CD4-positive, alpha-beta T cell treated with Interleukin-17A for 1 hour (primary cell): ENCODE measurements around the gene SLC16A2.
A peak's percentile ranks its signal among the peaks of the same experiment; 100 is the strongest.
"Not testable (repeated sequence)": the region's sequence is repeated elsewhere in the genome, so short reads cannot be mapped to it uniquely, and the experiment has no call there.

Source experiments
- DNase-seq: peaks from one replicate; pipeline ENCODE4 v3.0.0-alpha.2; 2020

The SLC16A2 gene

DNA sequence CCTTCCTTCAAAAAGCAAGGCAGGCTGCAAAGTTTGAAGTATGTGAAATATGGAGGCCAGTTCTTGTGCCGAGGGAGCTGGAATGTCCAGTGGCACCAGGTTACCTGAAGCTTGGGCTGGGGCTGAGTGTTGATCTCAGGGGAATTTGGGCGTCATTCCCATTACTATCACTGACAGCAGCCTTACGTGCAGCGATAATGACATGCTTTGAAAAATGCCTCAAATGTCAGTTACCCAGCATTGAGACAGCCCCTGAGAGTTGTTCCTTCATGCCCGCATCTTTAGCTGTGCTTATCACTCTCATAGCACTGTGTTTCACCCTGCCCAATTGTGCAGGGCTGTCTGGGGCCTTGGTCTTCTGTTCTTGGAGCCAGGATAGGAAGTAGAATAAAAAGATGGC lies 27.4 kb downstream of the SLC16A2 start:
- no peak for DNase-seq

GRCh38 chrX:74449322-74449936 lies 28.1 kb downstream of the SLC16A2 start:
- peak; percentile 26 for DNase-seq

GRCh38 chrX:74449937-74450330 lies 28.6 kb downstream of the SLC16A2 start:
- DNase-seq, result no peak

DNA sequence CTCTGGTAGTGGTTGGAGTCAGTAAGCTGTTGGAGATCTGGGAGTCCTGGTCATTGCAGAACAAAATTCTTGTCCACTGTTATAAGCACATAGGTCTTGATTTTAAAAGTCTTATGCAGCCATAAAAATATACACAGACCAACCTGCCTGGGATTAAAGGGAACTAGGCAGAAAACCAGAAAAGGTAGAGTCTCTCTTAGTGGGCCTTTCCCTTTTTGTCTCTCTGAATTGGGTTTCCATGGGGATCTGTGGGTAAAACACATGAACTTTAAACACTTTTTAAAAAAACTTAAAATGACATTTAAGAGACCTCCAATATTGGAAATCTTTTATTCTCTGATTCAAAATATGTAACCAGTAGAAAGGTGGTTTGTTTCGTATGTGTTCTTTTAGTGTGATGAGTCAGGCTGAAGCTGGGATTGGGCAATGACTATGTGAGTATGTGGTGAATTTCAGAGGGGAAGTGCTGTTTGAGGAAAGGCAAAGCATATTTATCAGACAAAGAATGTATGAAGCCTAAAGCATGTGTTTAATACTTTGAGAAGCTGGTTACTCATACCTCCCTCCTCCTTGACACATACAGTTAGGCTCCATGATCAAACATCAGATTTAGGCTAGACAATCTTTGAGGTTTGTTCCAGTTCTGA lies 29.6 kb downstream of the SLC16A2 start:
- DNase-seq, result no peak

GRCh38 chrX:74451450-74452198 lies 30.3 kb downstream of the SLC16A2 start:
- no peak for DNase-seq

- no peak for DNase-seq
These were observed 30.8 kb downstream of the SLC16A2 start for GRCh38 chrX:74452199-74452481.

DNA sequence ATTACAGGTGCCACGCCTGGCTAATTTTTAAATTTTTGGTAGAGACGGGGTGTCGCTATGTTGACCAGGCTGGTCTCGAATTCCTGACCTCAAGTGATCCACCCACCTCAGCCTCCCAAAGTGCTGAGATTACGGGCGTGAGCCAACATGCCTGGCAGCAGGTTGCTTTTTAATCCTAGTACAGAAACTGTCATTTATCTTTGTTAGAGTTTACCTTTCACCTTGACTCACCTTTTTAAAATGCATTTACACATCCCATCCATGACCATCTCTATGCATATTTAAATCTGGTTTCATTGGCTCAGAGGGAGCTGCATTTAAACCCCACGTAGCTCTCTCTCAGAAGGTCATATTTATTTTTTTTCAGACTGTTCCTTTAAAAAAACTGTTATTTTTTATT lies 31.9 kb downstream of the SLC16A2 start:
- no peak for DNase-seq

DNA sequence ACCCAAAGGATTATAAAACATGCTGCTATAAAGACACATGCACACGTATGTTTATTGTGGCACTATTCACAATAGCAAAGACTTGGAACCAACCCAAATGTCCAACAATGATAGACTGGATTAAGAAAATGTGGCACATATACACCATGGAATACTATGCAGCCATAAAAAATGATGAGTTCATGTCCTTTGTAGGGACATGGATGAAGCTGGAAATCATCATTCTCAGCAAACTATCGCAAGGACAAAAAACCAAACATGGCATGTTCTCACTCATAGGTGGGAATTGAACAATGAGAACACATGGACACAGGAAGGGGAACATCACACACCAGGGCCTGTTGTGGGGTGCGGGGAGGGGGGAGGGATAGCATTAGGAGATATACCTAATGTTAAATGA lies 32.9 kb downstream of the SLC16A2 start:
- DNase-seq, result not testable (repeated sequence)

DNA sequence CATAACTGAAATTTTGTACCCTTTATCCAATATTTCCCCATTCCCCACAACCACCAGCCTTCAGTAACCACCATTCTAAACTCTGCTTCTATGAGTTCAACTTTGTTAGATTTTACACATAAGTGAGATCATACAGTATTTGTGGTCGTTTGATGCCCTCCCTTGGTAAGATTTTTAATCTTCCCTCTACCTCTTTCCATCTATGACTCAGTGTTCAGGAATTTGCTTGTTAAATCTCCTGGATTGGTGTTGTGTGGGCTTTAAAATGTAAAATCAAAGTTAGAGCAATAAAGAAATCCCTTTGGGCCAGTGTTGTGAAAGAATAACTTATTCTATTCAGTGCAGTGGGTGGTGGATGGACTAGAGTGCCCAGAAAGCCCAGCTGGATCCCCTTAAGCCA lies 37.4 kb downstream of the SLC16A2 start:
- DNase-seq, result no peak

DNA sequence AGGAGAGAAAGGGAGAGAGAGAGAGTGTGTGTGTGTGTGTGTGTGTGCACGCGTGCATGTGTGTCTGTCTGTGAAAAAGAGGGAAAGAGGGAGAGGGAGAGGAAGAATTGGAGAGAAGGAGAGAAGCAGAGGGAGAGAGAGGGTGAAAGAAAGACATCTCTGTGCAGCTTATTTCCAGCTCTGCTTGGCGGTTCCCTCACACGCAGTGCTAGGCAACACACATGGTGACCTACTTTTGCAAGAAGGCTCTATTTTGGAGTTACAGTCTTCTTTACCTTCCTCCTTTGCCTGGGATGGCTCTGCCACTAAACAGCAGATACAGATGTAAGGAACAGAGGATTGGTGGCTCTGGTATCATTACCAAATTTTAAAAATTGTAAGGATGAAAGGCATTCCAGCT lies 40.1 kb downstream of the SLC16A2 start:
- DNase-seq, result no peak

- DNase-seq, result no peak
These were observed 43.4 kb downstream of the SLC16A2 start for GRCh38 chrX:74464722-74465121.

DNA sequence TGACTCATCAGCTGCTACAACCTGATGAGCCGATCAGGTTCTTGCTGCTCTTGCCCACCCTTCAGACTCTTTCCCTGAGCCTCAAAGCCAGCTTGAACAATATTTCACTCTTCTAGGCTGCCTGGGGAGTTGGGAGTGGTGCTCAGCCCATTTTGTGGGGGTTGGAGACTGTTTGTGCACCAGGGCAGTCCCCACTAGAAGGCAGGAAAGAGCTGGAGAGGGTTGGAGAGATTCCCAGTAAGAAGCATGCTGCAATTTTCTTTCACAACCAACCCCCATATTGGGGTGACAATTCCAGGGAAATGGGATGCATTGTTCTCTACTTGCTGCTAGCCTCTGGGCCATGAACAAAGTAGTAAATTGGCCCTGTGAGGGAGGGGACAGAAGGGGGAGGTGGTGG lies 44.1 kb downstream of the SLC16A2 start:
- no peak for DNase-seq

DNA sequence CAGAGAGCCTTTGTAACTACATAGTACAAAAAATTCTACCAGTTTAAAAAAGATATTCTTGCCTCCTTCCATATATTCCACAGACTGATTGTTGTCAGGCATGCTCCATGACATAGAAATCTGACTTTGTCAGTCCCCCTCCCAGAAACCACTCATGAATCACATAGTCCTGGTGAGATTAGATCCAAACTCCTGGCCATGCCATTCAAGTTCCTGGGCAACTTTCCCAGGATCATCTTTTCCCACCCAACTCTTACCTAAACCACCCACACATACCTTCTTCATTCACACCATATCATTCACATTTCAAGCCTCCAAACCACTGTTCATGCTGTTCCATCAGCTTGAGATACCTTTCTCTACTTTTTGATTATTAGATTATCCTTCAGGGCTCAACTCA lies 46.4 kb downstream of the SLC16A2 start:
- no peak for DNase-seq

DNA sequence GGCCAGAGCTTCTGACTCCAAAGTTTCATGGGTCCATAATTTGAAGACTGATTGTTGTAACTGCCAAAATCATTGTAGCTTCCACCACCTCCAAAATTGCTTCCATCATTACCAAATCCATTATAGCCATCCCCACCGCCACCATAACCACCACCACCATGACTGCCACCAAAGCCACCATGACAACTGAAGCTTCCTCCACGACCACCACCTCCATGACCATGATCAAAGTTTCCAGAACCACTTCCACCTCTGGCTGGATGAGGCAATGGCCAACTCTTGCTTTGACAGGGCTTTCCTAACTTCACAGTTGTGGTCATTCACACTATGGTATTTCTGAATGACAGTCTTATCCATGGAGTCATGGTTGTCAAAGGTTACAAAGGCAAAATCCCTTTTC lies 51.8 kb downstream of the SLC16A2 start:
- DNase-seq, result not testable (repeated sequence)

DNA sequence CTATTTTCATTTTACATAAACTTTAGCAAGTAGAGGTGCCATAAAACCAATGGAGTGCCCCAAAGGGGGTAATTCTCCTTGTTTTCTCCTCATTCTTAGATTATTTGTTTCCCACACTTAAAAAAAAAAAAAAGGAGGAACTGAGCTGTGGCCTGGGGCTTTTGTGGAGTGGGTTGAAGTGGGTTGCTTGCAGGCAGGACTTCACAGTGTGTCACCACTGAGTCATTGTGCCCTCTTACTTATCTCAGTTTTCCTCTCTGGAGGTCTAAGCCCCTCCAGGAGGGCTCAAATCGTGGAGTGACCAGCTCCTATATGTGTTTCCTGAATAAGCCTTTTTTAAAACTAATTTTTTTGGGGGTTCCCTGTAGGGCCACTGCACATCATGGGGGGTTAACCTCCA lies 69.0 kb downstream of the SLC16A2 start:
- DNase-seq, result no peak

- DNase-seq, result peak; percentile 28
These were observed 71.5 kb downstream of the SLC16A2 start for GRCh38 chrX:74492720-74493201.

GRCh38 chrX:74493806-74494205 lies 72.5 kb downstream of the SLC16A2 start:
- no peak for DNase-seq

DNA sequence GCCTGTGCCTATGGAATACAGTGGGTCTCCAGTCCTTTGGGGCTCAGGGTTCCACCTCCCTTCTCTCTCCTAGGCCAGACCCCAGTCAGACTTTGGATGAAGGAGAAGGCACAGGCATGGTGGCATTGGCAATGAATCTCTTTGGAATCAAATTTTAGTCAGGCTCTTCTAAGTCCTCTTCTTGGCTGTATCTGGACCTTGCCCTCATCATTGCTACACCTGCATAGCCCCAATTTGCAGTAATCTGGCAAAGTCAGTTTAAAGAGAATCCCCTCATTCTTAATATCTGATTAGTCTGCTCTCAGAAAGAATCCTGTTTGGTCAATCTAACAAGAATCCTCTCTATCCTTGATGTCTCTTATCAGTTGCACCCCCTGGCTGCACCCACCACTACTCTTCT lies 77.6 kb downstream of the SLC16A2 start:
- DNase-seq, result no peak

GRCh38 chrX:74500067-74500466 lies 78.8 kb downstream of the SLC16A2 start:
- no peak for DNase-seq

- no peak for DNase-seq
These were observed 79.3 kb downstream of the SLC16A2 start for GRCh38 chrX:74500555-74500954.

DNA sequence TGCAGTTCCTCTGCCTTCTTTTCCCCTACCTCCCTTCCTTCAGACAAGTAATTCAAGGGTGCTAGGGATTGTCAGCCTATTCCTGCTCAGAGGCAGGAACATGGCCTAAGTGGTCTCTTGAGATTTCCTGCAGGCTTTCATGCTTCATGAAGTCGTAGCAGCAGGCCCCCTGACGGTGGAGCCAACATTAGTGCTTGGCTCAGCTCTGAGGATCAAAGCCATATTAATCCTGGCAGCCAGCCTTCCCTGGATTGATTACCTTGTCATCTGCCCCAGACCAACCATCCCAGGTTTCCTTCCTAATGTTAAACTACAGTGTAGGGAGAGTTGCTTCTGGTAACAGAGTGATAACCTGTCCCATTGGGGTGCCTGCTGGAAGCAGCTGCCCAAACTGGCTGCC lies 84.1 kb downstream of the SLC16A2 start:
- DNase-seq, result no peak

DNA sequence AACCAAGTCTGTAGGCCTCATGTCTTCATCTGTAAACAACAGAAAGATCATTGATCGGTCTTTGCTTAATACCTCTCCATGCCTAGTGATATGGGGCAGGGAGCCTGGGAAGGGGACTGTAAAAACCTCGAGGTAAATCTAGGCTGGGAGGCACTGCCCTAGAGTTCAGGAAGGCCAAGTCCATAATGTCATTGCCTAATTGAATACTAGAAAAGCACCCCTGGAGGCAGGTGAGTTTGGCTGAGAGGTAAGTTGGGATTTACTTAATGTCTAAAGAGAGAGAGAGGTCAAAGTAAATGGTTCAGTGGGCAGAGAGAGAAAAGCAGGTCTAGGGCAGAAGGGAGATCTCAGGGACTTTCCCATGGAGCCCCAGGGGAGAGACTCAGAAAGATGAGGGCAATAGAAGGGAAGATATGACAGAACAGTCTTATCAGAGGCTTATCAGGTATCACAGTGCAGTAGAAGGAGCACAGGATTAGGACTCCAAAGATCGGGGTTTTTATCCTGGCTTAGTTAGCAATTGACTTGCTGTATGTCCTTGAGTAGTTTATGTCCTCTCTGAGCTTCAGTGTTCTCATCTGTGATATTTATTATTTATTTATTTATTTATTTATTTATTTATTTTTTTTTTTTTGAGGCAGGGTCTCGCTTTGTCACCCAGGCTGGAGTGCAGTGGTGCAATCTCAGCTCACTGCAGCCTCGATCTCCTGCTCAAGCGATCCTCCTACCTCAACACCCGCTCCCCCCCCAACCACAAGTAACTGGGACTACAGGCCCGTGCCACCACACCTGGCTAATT lies 85.2 kb downstream of the SLC16A2 start:
- no peak for DNase-seq

GRCh38 chrX:74507191-74507590 lies 85.9 kb downstream of the SLC16A2 start:
- DNase-seq, result no peak

DNA sequence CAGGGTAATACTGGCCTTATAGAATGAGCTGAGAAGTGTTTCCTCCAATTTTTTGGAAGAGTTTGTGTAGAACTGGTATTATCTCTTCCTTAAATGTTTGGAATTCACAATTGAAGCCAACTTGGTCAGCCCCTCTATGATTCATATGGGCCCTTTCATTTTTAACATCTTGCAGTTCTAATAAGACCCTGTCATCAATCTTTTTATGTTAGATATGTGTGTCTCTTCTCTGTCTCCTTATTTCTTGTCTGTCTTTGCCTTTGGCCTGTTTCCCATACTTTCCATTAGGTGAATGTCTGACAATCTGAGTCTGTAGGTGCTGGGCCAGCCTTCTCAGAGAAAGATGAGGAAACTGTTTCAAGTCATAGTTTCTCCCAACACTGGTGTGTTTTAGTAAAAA lies 88.7 kb downstream of the SLC16A2 start:
- DNase-seq, result no peak
